HT1080 (cell line): ENCODE data around the gene ROR2. TPM values are rescaled to one million over a fixed set of nuclear protein-coding genes. Genes with fewer than 3 reads are reported as not detected.
A peak's percentile ranks its signal among the peaks of the same experiment; 100 is the strongest.
"Not testable (repeated sequence)": the region's sequence is repeated elsewhere in the genome, so short reads cannot be mapped to it uniquely, and the experiment has no call there.

ENCODE experiments used
- DNase-seq: peaks from one replicate; pipeline ENCODE4 v3.0.0-alpha.2; 2015; ENCODE audit warnings: low read depth
- small RNA-seq: library from RNA; depleted of rRNA; stranded (forward); fragments of <200 nt; gene quantifications from one replicate; pipeline ENCODE3, GENCODE V24; 2014
- total RNA-seq: library from RNA; depleted of rRNA; stranded (reverse); fragments of >200 nt; shearing (Covaris generic); gene quantifications from 2 replicates; pipeline ENCODE4 v1.2.3, GENCODE V29; 2014; rRNA removed

The ROR2 gene
- total RNA-seq, 1 experiment from 2014 or later = 0.29 TPM

DNA sequence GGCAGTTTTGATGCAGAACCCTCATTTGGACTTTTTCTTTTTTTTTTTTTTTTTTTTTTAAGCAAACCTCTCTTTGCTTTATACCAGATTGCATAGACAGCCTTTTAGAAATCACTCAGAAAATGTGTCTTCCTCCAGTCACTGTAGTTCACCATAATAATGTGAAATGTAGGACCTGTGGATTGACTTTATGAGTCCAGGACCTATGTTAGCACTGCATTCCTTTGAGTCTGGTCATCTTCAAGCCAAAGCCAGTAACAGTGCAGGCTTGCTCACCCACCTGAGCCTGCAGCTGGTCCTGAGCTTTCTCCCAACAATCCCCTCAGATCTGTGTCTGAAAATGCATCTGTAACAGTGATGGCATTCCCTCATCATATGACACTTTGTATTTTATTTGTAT is 415.7 kb downstream of the ROR2 start:
- peak; percentile 25 for DNase-seq

GRCh38 chr9:91533382-91533781 is 416.6 kb downstream of the ROR2 start:
- no peak for DNase-seq

GRCh38 chr9:91532325-91532724 is 417.7 kb downstream of the ROR2 start:
- DNase-seq = peak; percentile 32

DNA sequence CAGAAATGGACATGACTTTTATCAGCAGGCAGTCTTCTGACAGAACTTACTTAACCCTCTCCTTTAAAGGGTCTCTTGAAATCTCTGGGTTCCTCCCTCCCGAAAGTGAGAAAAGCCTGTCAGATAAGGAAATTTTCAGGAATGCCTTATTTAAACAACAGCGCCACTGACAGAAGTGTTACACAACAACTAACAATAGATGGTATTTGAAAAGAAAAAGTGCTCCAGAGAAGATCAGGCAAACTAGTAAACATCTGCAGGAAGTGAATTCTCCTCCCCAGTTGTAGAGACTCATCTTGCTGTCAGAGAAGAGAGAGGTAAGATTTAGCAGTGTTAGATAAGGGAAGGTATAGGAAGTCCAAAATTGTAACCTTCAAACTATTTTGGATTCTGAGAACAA is 419.2 kb downstream of the ROR2 start:
- no peak for DNase-seq

- no peak for DNase-seq
These were observed 427.5 kb downstream of the ROR2 start for GRCh38 chr9:91522481-91522880.

GRCh38 chr9:91519520-91520277 is 430.3 kb downstream of the ROR2 start:
- no peak for DNase-seq

- DNase-seq = no peak
These were observed 431.6 kb downstream of the ROR2 start for GRCh38 chr9:91518462-91518861.

- DNase-seq = no peak
These were observed 432.2 kb downstream of the ROR2 start for GRCh38 chr9:91517801-91518200.

DNA sequence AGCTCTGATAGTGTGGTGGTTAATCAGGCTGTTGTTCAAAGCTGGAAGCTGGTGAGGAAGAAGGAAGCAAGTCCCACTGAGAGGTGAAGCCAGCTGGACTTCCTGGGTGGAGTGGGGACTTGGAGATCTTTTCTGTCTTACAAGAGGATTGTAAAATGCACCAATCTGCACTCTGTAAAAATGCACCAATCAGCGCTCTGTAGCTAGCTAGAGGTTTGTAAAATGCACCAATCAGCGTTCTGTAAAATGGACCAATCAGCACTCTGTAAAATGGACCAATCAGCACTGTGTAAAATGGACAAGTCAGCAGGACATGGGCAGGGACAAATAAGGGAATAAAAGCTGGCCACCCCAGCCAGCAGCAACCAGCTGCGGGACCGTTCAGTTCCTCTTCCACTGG is 432.7 kb downstream of the ROR2 start:
- not testable (repeated sequence) for DNase-seq

DNA sequence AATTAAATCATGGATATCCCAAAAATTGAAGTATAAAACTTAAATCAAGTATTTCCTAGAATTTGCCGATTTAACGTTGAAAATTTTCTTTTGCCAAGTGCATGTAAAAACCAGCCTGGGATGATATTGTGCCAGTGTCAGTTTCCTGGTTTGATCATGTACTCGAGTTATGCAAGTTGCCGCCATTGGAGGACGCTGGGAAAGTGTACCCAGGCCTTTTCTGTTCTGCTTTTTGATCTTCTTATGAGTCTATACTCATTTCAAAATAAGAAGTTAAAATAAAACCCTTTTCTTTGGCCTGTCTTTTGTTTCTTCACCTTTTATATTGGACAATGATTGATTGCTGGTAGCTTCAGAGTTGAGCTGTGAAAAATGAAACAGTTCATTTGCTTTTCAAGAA is 433.3 kb downstream of the ROR2 start:
- no peak for DNase-seq

DNA sequence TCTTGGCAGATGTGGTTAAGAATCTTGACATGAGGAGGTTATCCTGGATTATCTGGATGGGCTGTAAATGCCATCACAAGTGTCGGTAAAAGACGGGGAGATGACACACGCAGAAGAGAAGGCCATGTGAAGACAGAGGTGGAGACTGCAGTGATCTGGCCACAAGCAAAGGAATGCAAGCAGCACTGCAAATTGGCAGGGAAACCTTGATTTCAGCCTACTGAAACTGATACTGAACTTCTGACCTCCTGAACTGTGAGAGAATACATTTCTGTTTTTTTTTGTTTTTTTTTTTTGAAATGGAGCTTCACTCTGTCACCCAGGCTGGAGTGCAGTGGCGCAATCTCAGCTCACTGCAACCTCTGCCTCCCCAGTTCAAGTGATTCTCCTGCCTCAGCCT is 433.9 kb downstream of the ROR2 start:
- no peak for DNase-seq

DNA sequence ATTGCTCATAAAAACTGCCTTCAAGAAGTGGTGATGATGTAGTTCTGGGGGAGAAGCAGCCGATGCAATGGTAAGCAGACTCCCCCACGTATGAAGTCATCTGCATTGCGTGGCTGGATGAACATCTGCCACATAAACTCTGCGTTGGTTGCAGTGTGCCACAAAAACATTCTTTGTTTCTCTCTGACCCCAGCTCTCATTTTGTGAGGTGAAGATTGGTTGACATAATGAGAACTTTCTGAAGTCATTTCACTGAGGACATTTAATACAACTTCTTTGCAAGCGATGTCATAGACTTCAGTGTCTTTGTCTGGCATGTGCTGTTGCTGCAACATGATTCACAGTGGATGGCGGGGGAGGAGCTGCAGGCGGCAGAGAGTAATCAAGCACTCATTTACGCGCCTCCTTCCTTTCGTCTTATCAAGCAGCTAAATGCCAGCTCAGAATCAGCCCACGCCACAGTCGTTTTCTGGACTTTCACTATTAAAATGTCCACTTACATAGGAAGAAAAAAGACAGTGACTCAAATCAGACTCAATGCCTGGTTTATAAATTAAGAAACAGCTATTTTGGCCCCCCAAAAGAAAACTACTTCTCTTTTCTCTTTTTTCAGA is 434.8 kb downstream of the ROR2 start:
- peak; percentile 66 for DNase-seq

Small RNA genes within 50 kb of the gene (small RNA-seq; reads per million reads assigned to genes)
- not detected for gene MIR3910-1

Other genes starting within 250 kb of the ROR2 start
- gene SPTLC1, start 165.2 kb upstream of the ROR2 start, total RNA-seq = 58.7 and 64.9 TPM in 2 replicates